Sigmoid colon (tissue), 7 donors: ENCODE measurements around the gene MESD. TPM values are rescaled to one million over a fixed set of nuclear protein-coding genes. Genes with fewer than 3 reads are reported as not detected.

Experiments
- DNase-seq: peaks from one replicate; pipeline ENCODE4 v3.0.0-alpha.2; 2019
- H3K27ac ChIP-seq, 4 donors: fragments of 200-600 bp; sonication (generic); one replicate each; pipeline ENCODE4 v1.5.1; 2016 to 2019; ENCODE audit warnings: mild to moderate bottlenecking in 1 of 4
- H3K27me3 ChIP-seq, 3 donors: fragments of 200-600 bp; sonication (generic); one replicate each; pipeline ENCODE4 v1.5.1; 2019; ENCODE audit warnings: mild to moderate bottlenecking in 1 of 3
- H3K36me3 ChIP-seq, 4 donors: fragments of 200-600 bp; sonication (generic); one replicate each; pipeline ENCODE4 v1.5.1; 2016 to 2019
- H3K4me1 ChIP-seq, 4 donors: fragments of 200-600 bp; sonication (generic); one replicate each; pipeline ENCODE4 v1.5.1; 2017 to 2019
- H3K4me3 ChIP-seq, 4 donors: fragments of 200-600 bp; sonication (generic); one replicate each; pipeline ENCODE4 v1.5.1; 2017 to 2019; ENCODE audit warnings: mild to moderate bottlenecking in 2 of 4, moderate library complexity in 1 of 4
- H3K9me3 ChIP-seq, 4 donors: fragments of 200-600 bp in 3 of 4; sonication (generic) in 3 of 4; one replicate each; pipeline versions ENCODE4 v1.5.1 to v1.6.1; 2013 to 2019
- CTCF ChIP-seq, 4 experiments: fragments of 450-650 bp in 3 of 4; fragments of 200-600 bp in 1 of 4; IDR thresholded peaks; one replicate each; pipeline ENCODE4 v1.5.1; 2016 to 2019; ENCODE audit warnings: antibody characterized with exemption in 4 of 4, mild to moderate bottlenecking in 3 of 4, moderate library complexity in 2 of 4
- EP300 ChIP-seq, 4 donors: sonication (generic); formaldehyde crosslinking; IDR thresholded peaks; one replicate each; pipeline ENCODE4 v1.6.1; 2017; ENCODE audit warnings: antibody characterized with exemption in 4 of 4
- POLR2A ChIP-seq, 2 donors: fragments of 450-650 bp; IDR thresholded peaks; one replicate each; pipeline ENCODE4 v1.6.1; 2016; ENCODE audit warnings: antibody characterized with exemption in 2 of 2, mild to moderate bottlenecking in 2 of 2, moderate library complexity in 2 of 2
- POLR2AphosphoS5 ChIP-seq, 4 donors: sonication (generic); formaldehyde crosslinking; IDR thresholded peaks; one replicate each; pipeline ENCODE4 v1.6.1; 2017; ENCODE audit warnings: antibody characterized with exemption in 4 of 4
- WGBS, 2 donors: extraction: QIAGEN DNeasy Blood & Tissue Kit; methylation state at CpG; one replicate each; pipeline ENCODE4 v1.1.7; 2013; 5-methylcytosine and 5-hydroxymethylcytosine counted together
- intact Hi-C: fragments of 100-400 bp; cut with DNase I; formaldehyde crosslinking; loops from one replicate; pipeline ENCODE4 v1.15.1; 2023
- polyA plus RNA-seq, 3 donors: library from polyadenylated mRNA; stranded (reverse); fragments of 200-250 nt; gene quantifications; one replicate each; pipeline ENCODE4 v1.2.3, GENCODE V29; 2013
- total RNA-seq, 4 donors: library from RNA; depleted of rRNA; stranded (reverse); fragments of >200 nt; gene quantifications; one replicate each; pipeline ENCODE4 v1.1.0, GENCODE V29; 2016
- donor health status: healthy with polysubstance abuse.
- donor health status: Bipolar disorder and iron deficiency.
- donor health status: healthy.

The MESD gene
- total and polyA plus RNA-seq, 7 donors: 5.4 to 20.8 (median 14.6) TPM

DNA sequence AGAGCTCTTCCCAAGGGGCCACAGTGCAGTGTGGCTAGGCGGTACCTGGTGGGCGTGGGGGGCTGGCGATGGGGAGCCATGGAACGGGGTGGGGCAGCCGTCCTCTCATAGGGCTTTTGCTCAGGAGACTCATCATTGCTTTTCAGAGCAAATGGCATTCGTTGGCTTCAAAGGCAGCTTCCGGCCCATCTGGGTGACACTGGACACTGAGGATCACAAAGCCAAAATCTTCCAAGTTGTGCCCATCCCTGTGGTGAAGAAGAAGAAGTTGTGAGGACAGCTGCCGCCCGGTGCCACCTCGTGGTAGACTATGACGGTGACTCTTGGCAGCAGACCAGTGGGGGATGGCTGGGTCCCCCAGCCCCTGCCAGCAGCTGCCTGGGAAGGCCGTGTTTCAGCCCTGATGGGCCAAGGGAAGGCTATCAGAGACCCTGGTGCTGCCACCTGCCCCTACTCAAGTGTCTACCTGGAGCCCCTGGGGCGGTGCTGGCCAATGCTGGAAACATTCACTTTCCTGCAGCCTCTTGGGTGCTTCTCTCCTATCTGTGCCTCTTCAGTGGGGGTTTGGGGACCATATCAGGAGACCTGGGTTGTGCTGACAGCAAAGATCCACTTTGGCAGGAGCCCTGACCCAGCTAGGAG is 40.8 kb downstream of the MESD start:
- intact Hi-C loops: no loop called here
- H3K36me3 ChIP-seq: peaks cover 0 to 64% (median 38%) of the 10 kb centered on the region in 4 donors
- 94 to 97% methylated on average over 13 of the region's 13 CpGs for WGBS, 2 donors

GRCh38 chr15:80946576-80946975 is 43.0 kb downstream of the MESD start:
- Histone ChIP-seq H3K4me1 (peaks cover 0 to 14% (median 13%) of the 10 kb centered on the region in 4 donors), H3K9me3 (no peaks in the 10 kb centered on the region), H3K4me3 (no peak overlapping the region), H3K27ac (no peak overlapping the region), H3K27me3 (no peaks in the 10 kb centered on the region), H3K36me3 (peaks cover 0 to 62% (median 37%) of the 10 kb centered on the region in 4 donors)
- intact Hi-C loops: no loop called here
- WGBS, 2 donors: 96 to 97% methylated on average over 8 of the region's 8 CpGs
- no peak for DNase-seq
- TF ChIP-seq EP300 (IDR thresholded peaks at IDR 0.05) (no peak), CTCF (IDR thresholded peaks at IDR 0.05) (no peak), POLR2AphosphoS5 (IDR thresholded peaks at IDR 0.05) (no peak), POLR2A (IDR thresholded peaks at IDR 0.05) (no peak)

More for the DNA sequence above, 40.8 kb downstream of the MESD start:
- no peak for DNase-seq
- no peaks in the 10 kb centered on the region for H3K27me3 ChIP-seq
- peaks cover 0 to 2% (median under 1%) of the 10 kb centered on the region in 4 donors for H3K4me1 ChIP-seq
- TF ChIP-seq POLR2AphosphoS5 (IDR thresholded peaks at IDR 0.05): no peak
- TF ChIP-seq EP300 (IDR thresholded peaks at IDR 0.05): no peak
- TF ChIP-seq CTCF (IDR thresholded peaks at IDR 0.05): no peak
- no peak for TF ChIP-seq POLR2A (IDR thresholded peaks at IDR 0.05)
- no peak overlapping the region for H3K27ac ChIP-seq
- no peaks in the 10 kb centered on the region for H3K9me3 ChIP-seq
- no peak overlapping the region for H3K4me3 ChIP-seq

GRCh38 chr15:80945605-80946004 is 44.0 kb downstream of the MESD start:
- peaks cover 0 to 17% (median 15%) of the 10 kb centered on the region in 4 donors for H3K4me1 ChIP-seq
- intact Hi-C loops: no loop called here
- no peaks in the 10 kb centered on the region for H3K9me3 ChIP-seq
- H3K36me3 ChIP-seq: peaks cover 0 to 52% (median 33%) of the 10 kb centered on the region in 4 donors
- no peak for DNase-seq
- TF ChIP-seq EP300 (IDR thresholded peaks at IDR 0.05): no peak
- no peak for TF ChIP-seq CTCF (IDR thresholded peaks at IDR 0.05)
- no peak for TF ChIP-seq POLR2A (IDR thresholded peaks at IDR 0.05)
- no peak for TF ChIP-seq POLR2AphosphoS5 (IDR thresholded peaks at IDR 0.05)
- 85 to 90% methylated on average over 5 of the region's 5 CpGs for WGBS, 2 donors
- H3K27ac ChIP-seq: no peak overlapping the region
- no peak overlapping the region for H3K4me3 ChIP-seq
- H3K27me3 ChIP-seq: no peaks in the 10 kb centered on the region

DNA sequence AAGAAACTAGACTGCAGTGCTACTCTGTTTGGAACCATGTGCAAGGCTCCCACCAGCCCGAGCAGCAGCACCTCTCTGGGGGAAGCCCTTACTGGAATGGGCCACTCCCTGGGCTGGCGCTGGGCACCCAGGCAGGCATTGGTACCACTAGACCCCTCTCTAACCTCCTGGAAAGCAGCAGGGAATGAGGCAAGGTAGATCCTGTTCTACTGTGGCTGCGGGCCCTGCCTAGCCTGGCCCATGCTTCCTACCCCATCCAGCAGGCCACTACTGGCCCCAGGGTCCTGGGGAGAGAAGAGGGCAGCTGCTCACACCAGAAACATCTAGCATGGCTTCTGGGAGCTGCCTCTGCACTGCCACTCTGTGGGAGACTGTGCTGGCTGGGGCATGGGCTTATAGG is 44.8 kb downstream of the MESD start:
- Histone ChIP-seq H3K4me3 (no peak overlapping the region), H3K27me3 (no peaks in the 10 kb centered on the region), H3K4me1 (peaks cover 0 to 25% (median 23%) of the 10 kb centered on the region in 4 donors), H3K9me3 (no peaks in the 10 kb centered on the region), H3K27ac (no peak overlapping the region), H3K36me3 (peaks cover 0 to 44% (median 27%) of the 10 kb centered on the region in 4 donors)
- TF ChIP-seq CTCF (IDR thresholded peaks at IDR 0.05) (no peak), EP300 (IDR thresholded peaks at IDR 0.05) (no peak), POLR2A (IDR thresholded peaks at IDR 0.05) (no peak), POLR2AphosphoS5 (IDR thresholded peaks at IDR 0.05) (no peak)
- WGBS, 2 donors: 96 to 99% methylated on average over 3 of the region's 3 CpGs
- DNase-seq: no peak
- intact Hi-C loops: no loop called here
